GM12878 (cell line): ENCODE measurements around the gene MPV17. TPM values are rescaled to one million over a fixed set of nuclear protein-coding genes. Genes with fewer than 3 reads are reported as not detected.

Source experiments
- BCL11A ChIP-seq: IDR thresholded peaks from 2 replicates; pipeline ENCODE4 v1.6.1; 2011; ENCODE audit warnings: low read depth, low read length
- BHLHE40 ChIP-seq, 2 experiments: fragments of 450-650 bp in 1 of 2; IDR thresholded peaks; 2 replicates each; pipeline ENCODE4 v1.6.1; 2011 to 2017; ENCODE audit warnings: low read depth in 2 of 2, borderline replicate concordance in 1 of 2, improper control_type of control experiment in 1 of 2, low read length in 1 of 2, mild to moderate bottlenecking in 1 of 2
- EP300 ChIP-seq, 2 experiments: fragments of 150-350 bp in 1 of 2; IDR thresholded peaks; 2 replicates each; pipeline ENCODE4 v1.6.1; 2011 to 2012; ENCODE audit warnings: low read depth in 2 of 2, low read length in 2 of 2, borderline replicate concordance in 1 of 2, improper control_type of control experiment in 1 of 2, inconsistent platforms in 1 of 2; ENCODE audit not compliant: control insufficient read depth in 1 of 2
- IKZF2 ChIP-seq, 2 experiments: fragments of 450-650 bp; IDR thresholded peaks; 2 replicates each; pipeline ENCODE4 v1.6.1; 2017; ENCODE audit warnings: mild to moderate bottlenecking in 2 of 2, moderate library complexity in 2 of 2
- KAT2A ChIP-seq: conservative IDR thresholded peaks from 2 replicates; pipeline ENCODE4 v1.6.1; 2011; ENCODE audit warnings: low read depth, low read length; ENCODE audit not compliant: control insufficient read depth
- MYC ChIP-seq: IDR thresholded peaks from 2 replicates; pipeline ENCODE4 v1.6.1; 2011; ENCODE audit warnings: mild to moderate bottlenecking, low read length, moderate library complexity, inconsistent platforms; ENCODE audit not compliant: insufficient read depth, insufficient replicate concordance, insufficient read length, severe bottlenecking
- NFXL1 ChIP-seq: fragments of 450-650 bp; IDR thresholded peaks from 2 replicates; pipeline ENCODE4 v1.6.1; 2017; ENCODE audit warnings: antibody characterized with exemption, mild to moderate bottlenecking, borderline replicate concordance
- RELA ChIP-seq: fragments of 450-650 bp; IDR thresholded peaks from 2 replicates; pipeline ENCODE4 v1.8.0; 2014; ENCODE audit warnings: borderline replicate concordance; ENCODE audit not compliant: partially characterized antibody
- RFX5 ChIP-seq: IDR thresholded peaks from 2 replicates; pipeline ENCODE4 v1.6.1; 2011; ENCODE audit warnings: low read depth, low read length, improper control_type of control experiment
- SMAD5 ChIP-seq: IDR thresholded peaks from 2 replicates; pipeline ENCODE4 v1.6.1; 2016; ENCODE audit warnings: antibody characterized with exemption, low read depth
- TAF1 ChIP-seq: IDR thresholded peaks from 2 replicates; pipeline ENCODE4 v1.6.1; 2011; ENCODE audit warnings: mild to moderate bottlenecking, low read depth, low read length, borderline replicate concordance
- WRNIP1 ChIP-seq: IDR thresholded peaks from 2 replicates; pipeline ENCODE4 v1.6.1; 2011; ENCODE audit warnings: low read depth, low read length, improper control_type of control experiment, borderline replicate concordance
- ZNF217 ChIP-seq: fragments of 450-650 bp; IDR thresholded peaks from 2 replicates; pipeline ENCODE4 v1.6.1; 2017; ENCODE audit warnings: antibody characterized with exemption, mild to moderate bottlenecking
- polyA plus RNA-seq, 11 experiments: library from polyadenylated mRNA; depleted of rRNA in 4 of 11; unstranded in 6 of 11; stranded (reverse) in 5 of 11; fragments of >200 nt; fragmentation: Nextera tagmentation in 4 of 11; fragmentation: Illumina TruSeq in 1 of 11; extraction: Ambion mirVana in 4 of 11; extraction: Trizol in 1 of 11; gene quantifications; 1 replicate in 1 of 11; 2 replicates in 10 of 11; pipeline versions ENCODE4 v1.2.1 to v1.2.3, GENCODE V29; 2011 to 2016; ENCODE audit warnings: inconsistent platforms in 2 of 11, missing spikeins in 2 of 11, low read depth in 1 of 11
- total RNA-seq, 4 experiments: library from RNA; depleted of rRNA in 3 of 4; stranded (reverse); fragments of >200 nt in 3 of 4; fragmentation: Illumina TruSeq in 1 of 4; extraction: Trizol in 1 of 4; gene quantifications; 2 replicates each; pipeline versions ENCODE4 v1.2.1 to v1.2.3, GENCODE V29; 2013 to 2021
- TF ChIP-seq, protein P1 (sequence below): IDR thresholded peaks from 2 replicates; pipeline ENCODE4 v1.6.1; 2011; ENCODE audit warnings: mild to moderate bottlenecking, low read depth, low read length, moderate library complexity; ENCODE audit not compliant: insufficient replicate concordance
- TF ChIP-seq, protein P2 (sequence below): fragments of 450-650 bp; formaldehyde crosslinking; IDR thresholded peaks from 2 replicates; pipeline ENCODE4 v1.5.0; 2022; ENCODE audit warnings: mild to moderate bottlenecking, missing genetic modification characterization
- TF ChIP-seq, protein P3 (sequence below): fragments of 450-650 bp; IDR thresholded peaks from 2 replicates; pipeline ENCODE4 v1.6.1; 2017; ENCODE audit warnings: low read depth, mild to moderate bottlenecking, moderate library complexity
- TF ChIP-seq, protein P4 (sequence below): IDR thresholded peaks from 2 replicates; pipeline ENCODE4 v1.6.1; 2011; ENCODE audit warnings: low read depth, mild to moderate bottlenecking, low read length, moderate library complexity, borderline replicate concordance; ENCODE audit errors: extremely low read depth
- TF ChIP-seq, protein P5 (sequence below): IDR thresholded peaks from 2 replicates; pipeline ENCODE4 v1.6.1; 2012; ENCODE audit warnings: low read depth, low read length, improper control_type of control experiment
- TF ChIP-seq, protein P6 (sequence below): IDR thresholded peaks from 2 replicates; pipeline ENCODE4 v1.6.1; 2011; ENCODE audit warnings: borderline replicate concordance, low read depth, mild to moderate bottlenecking, moderate library complexity, mixed read lengths, low read length; ENCODE audit not compliant: insufficient read depth; ENCODE audit errors: extremely low read length

MPV17 gene
- total and polyA plus RNA-seq, 10 of the 15 experiments (the other 5 are each of a cell fraction or from before 2014, with no cell fraction given), result 63.4 to 143 (median 89.0) TPM

DNA sequence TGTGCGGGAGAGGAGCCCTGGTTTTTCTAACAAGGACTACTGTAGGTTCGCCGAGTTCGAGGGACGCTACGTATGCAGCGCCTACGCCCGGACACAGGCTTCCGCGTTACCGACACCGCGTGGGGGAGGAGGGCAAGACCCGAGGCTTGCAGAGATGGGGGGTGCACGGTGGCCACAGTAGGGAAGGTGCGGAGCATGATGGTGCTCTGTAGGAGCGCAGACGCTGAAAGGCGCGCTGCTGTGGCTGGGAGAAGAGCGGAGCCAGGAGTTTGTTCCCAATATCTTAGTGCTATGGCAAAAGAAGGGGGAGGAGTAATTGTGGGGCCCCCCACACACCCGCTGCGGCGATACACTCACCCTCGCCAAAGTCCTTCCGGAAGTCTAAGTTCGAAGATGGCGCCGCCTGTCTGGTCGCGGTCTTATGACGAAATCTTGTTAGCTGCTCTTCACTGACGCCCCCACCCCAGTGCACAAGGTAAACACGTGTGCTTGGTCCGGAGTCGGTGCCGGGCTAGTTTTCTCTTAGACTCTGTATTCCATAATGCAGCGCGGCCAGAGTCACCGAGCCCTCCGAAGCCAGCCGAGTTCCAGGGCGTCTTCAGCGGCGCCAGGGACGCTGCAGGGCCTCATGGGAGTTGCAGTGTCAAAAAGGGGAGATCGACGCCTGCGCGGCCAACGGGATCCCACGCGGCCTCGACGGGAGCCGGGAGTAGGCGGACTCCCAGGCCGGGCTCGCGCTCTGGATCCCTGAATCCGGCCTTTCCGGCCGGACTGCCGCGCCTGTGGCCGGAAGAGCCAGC lies 33.7 kb upstream of the MPV17 start, which contains the start of gene GTF3C2 (continued):
- TF ChIP-seq RFX5, result no peak; the same call in 1 of the 2 replicates
- peak; percentile 77 to 81; a peak in 3 of 4 replicates for TF ChIP-seq IKZF2 (IDR thresholded peaks at IDR 0.05)
- TF ChIP-seq KAT2A, result no peak
- TF ChIP-seq MYC, result peak; percentile 59
- no peak for TF ChIP-seq SMAD5
- TF ChIP-seq, protein P1, sequence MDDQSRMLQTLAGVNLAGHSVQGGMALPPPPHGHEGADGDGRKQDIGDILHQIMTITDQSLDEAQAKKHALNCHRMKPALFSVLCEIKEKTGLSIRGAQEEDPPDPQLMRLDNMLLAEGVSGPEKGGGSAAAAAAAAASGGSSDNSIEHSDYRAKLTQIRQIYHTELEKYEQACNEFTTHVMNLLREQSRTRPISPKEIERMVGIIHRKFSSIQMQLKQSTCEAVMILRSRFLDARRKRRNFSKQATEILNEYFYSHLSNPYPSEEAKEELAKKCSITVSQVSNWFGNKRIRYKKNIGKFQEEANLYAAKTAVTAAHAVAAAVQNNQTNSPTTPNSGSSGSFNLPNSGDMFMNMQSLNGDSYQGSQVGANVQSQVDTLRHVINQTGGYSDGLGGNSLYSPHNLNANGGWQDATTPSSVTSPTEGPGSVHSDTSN, result no peak
- TF ChIP-seq, protein P2, sequence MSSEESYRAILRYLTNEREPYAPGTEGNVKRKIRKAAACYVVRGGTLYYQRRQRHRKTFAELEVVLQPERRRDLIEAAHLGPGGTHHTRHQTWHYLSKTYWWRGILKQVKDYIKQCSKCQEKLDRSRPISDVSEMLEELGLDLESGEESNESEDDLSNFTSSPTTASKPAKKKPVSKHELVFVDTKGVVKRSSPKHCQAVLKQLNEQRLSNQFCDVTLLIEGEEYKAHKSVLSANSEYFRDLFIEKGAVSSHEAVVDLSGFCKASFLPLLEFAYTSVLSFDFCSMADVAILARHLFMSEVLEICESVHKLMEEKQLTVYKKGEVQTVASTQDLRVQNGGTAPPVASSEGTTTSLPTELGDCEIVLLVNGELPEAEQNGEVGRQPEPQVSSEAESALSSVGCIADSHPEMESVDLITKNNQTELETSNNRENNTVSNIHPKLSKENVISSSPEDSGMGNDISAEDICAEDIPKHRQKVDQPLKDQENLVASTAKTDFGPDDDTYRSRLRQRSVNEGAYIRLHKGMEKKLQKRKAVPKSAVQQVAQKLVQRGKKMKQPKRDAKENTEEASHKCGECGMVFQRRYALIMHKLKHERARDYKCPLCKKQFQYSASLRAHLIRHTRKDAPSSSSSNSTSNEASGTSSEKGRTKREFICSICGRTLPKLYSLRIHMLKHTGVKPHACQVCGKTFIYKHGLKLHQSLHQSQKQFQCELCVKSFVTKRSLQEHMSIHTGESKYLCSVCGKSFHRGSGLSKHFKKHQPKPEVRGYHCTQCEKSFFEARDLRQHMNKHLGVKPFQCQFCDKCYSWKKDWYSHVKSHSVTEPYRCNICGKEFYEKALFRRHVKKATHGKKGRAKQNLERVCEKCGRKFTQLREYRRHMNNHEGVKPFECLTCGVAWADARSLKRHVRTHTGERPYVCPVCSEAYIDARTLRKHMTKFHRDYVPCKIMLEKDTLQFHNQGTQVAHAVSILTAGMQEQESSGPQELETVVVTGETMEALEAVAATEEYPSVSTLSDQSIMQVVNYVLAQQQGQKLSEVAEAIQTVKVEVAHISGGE (CRISPR knock-in tag), result no peak
- no peak for TF ChIP-seq ZNF217
- no peak for TF ChIP-seq NFXL1
- TF ChIP-seq, protein P3, sequence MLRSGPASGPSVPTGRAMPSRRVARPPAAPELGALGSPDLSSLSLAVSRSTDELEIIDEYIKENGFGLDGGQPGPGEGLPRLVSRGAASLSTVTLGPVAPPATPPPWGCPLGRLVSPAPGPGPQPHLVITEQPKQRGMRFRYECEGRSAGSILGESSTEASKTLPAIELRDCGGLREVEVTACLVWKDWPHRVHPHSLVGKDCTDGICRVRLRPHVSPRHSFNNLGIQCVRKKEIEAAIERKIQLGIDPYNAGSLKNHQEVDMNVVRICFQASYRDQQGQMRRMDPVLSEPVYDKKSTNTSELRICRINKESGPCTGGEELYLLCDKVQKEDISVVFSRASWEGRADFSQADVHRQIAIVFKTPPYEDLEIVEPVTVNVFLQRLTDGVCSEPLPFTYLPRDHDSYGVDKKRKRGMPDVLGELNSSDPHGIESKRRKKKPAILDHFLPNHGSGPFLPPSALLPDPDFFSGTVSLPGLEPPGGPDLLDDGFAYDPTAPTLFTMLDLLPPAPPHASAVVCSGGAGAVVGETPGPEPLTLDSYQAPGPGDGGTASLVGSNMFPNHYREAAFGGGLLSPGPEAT, result peak; percentile 93
- TF ChIP-seq, protein P4, sequence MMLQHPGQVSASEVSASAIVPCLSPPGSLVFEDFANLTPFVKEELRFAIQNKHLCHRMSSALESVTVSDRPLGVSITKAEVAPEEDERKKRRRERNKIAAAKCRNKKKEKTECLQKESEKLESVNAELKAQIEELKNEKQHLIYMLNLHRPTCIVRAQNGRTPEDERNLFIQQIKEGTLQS, result peak; percentile 49; the same call in 1 of the 2 replicates
- TF ChIP-seq, protein P5, sequence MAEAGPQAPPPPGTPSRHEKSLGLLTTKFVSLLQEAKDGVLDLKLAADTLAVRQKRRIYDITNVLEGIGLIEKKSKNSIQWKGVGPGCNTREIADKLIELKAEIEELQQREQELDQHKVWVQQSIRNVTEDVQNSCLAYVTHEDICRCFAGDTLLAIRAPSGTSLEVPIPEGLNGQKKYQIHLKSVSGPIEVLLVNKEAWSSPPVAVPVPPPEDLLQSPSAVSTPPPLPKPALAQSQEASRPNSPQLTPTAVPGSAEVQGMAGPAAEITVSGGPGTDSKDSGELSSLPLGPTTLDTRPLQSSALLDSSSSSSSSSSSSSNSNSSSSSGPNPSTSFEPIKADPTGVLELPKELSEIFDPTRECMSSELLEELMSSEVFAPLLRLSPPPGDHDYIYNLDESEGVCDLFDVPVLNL, result peak; percentile 76
- no peak for TF ChIP-seq EP300 (IDR thresholded peaks at IDR 0.05; ENCODE audit: borderline replicate concordance in 1 of 2, control insufficient read depth in 1 of 2, low read depth in 2 of 2, low read length in 2 of 2)
- TF ChIP-seq RELA, result peak; percentile 52
- TF ChIP-seq, protein P6, sequence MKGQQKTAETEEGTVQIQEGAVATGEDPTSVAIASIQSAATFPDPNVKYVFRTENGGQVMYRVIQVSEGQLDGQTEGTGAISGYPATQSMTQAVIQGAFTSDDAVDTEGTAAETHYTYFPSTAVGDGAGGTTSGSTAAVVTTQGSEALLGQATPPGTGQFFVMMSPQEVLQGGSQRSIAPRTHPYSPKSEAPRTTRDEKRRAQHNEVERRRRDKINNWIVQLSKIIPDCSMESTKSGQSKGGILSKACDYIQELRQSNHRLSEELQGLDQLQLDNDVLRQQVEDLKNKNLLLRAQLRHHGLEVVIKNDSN, result no peak
- TF ChIP-seq TAF1, result peak; percentile 69; the same call in 1 of the 2 replicates
- no peak for TF ChIP-seq BCL11A
- TF ChIP-seq WRNIP1, result no peak
- peak in 1 of 2 experiments; percentile 81 for TF ChIP-seq BHLHE40 (IDR thresholded peaks at IDR 0.05; ENCODE audit: borderline replicate concordance in 1 of 2, low read depth in 2 of 2, low read length in 1 of 2)
